ENCODE measurements around the gene TTC39B. TPM values are rescaled to one million over a fixed set of nuclear protein-coding genes. Genes with fewer than 3 reads are reported as not detected.
"Not testable (repeated sequence)": the region's sequence is repeated elsewhere in the genome, so short reads cannot be mapped to it uniquely, and the experiment has no call there.

TTC39B gene
- polyA plus RNA-seq, 1 donor, result 33.4 TPM

DNA sequence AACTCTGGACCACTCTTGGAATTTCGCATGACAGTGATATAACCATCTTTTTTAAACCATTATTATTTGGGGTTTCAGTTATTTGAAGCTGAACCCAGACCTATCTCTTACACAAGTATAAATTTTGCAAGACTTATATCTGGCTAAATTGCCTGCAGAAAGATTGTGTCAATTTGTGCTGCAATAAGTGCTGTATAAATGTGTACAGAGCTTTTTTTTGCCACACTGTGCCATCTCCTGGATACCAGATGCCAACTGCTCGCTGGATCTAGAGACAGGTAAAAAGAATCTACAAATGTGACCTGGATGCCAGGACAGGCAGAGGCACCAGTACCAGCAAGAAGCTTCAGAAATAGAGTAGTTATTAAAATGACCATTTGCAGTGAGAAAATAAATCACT is 25.9 kb upstream of the TTC39B start:
- H3K27ac ChIP-seq (ENCODE audit: low read length), result peak overlapping the region; percentile 81
- peak in 1 of 2 donors; percentile 17 for DNase-seq
- H3K27me3 ChIP-seq (ENCODE audit: control insufficient read depth, insufficient read depth, low read length), result no peaks in the 10 kb centered on the region
- WGBS (ENCODE audit: insufficient coverage, low lambda C conversion rate), result no CpG with 5 or more reads among the region's 2 CpGs
- no peak overlapping the region for H3K4me3 ChIP-seq (ENCODE audit: low read length)
- no peaks in the 10 kb centered on the region for H3K9me3 ChIP-seq (ENCODE audit: control insufficient read depth, low read depth, low read length)
- H3K36me3 ChIP-seq (ENCODE audit: control insufficient read depth, insufficient read depth, low read length), result no peaks in the 10 kb centered on the region
- peaks cover 29% of the 10 kb centered on the region for H3K4me1 ChIP-seq (ENCODE audit: control insufficient read depth, insufficient read depth, low read length)

DNA sequence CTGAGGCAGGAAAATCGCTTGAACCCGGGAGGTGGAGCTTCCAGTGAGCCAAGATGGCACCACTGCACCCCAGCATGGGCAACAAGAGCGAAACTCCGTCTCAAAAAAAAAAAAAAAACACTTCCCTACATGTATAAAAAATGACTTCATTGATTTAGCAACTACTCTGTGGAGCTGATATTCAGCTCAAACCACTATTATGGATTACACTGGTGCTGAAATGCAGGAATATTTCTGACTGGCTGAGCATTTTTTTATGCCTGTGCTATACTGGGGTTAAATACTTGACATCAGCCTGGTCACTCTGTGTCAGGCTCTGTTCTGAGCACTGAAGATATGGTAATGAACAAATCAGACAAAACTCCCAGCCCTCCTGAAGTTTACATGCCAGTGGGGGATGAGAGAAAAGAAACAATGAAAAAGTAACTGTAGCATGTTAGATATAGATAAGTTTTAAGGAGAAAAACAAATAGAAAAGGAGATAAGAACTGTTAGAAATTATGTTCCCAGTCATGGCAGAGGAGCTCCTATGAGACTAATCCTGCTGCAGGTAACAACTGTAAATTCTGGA is 22.6 kb upstream of the TTC39B start:
- Histone ChIP-seq H3K9me3 (ENCODE audit: control insufficient read depth, low read depth, low read length) (no peaks in the 10 kb centered on the region), H3K27ac (ENCODE audit: low read length) (no peak overlapping the region), H3K4me3 (ENCODE audit: low read length) (no peak overlapping the region), H3K27me3 (ENCODE audit: control insufficient read depth, insufficient read depth, low read length) (no peaks in the 10 kb centered on the region), H3K4me1 (ENCODE audit: control insufficient read depth, insufficient read depth, low read length) (peaks cover 26% of the 10 kb centered on the region), H3K36me3 (ENCODE audit: control insufficient read depth, insufficient read depth, low read length) (no peaks in the 10 kb centered on the region)
- no peak for DNase-seq
- no CpG with 5 or more reads among the region's 4 CpGs for WGBS (ENCODE audit: insufficient coverage, low lambda C conversion rate)

DNA sequence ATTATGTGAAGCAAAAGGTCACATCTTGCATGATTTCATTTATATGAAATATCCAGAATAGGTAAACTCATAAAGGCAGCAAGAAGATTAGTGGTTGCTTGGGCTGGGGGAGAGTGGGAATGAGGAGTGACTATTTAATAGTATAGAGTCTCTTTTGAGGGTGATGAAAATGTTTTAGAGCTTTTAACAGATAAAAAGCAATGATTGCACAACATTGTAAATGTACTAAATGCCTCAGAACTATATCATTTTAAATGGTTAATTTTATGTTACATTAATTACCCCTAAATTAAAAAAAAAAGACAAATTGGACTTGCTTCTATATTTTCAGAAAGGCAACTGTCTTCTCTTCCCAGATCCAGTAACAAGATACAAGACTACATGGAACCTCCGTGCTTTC is 21.9 kb upstream of the TTC39B start:
- no peak overlapping the region for H3K27ac ChIP-seq (ENCODE audit: low read length)
- no CpG with 5 or more reads among the region's 1 CpG for WGBS (ENCODE audit: insufficient coverage, low lambda C conversion rate)
- no peaks in the 10 kb centered on the region for H3K9me3 ChIP-seq (ENCODE audit: control insufficient read depth, low read depth, low read length)
- DNase-seq, result no peak
- H3K4me1 ChIP-seq (ENCODE audit: control insufficient read depth, insufficient read depth, low read length), result peaks cover 20% of the 10 kb centered on the region
- no peak overlapping the region for H3K4me3 ChIP-seq (ENCODE audit: low read length)
- H3K36me3 ChIP-seq (ENCODE audit: control insufficient read depth, insufficient read depth, low read length), result no peaks in the 10 kb centered on the region
- H3K27me3 ChIP-seq (ENCODE audit: control insufficient read depth, insufficient read depth, low read length), result no peaks in the 10 kb centered on the region

DNA sequence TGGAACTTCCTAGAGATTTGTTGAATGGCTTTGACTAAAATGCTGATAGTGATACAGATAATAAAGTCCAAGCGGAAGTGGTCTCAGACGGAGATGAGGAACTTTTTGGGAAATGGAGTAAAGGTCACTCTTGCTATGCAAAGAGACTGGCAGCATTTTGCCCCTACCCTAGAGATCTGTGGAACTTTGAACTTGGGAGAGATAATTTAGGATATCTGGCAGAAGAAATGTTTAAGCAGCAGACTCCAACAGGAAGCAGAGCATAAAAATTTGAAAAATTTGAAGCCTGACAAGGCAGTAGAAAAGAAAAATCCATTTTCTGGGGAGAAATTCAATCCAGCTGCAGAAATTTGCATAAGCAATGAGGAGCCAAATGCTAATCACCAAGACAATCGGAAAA is 15.7 kb upstream of the TTC39B start:
- not testable (repeated sequence) for H3K9me3 ChIP-seq (ENCODE audit: control insufficient read depth, low read depth, low read length); H3K4me3 ChIP-seq (ENCODE audit: low read length); H3K36me3 ChIP-seq (ENCODE audit: control insufficient read depth, insufficient read depth, low read length); H3K27me3 ChIP-seq (ENCODE audit: control insufficient read depth, insufficient read depth, low read length); DNase-seq; H3K27ac ChIP-seq (ENCODE audit: low read length); H3K4me1 ChIP-seq (ENCODE audit: control insufficient read depth, insufficient read depth, low read length)
- no CpG with 5 or more reads among the region's 3 CpGs for WGBS (ENCODE audit: insufficient coverage, low lambda C conversion rate)

DNA sequence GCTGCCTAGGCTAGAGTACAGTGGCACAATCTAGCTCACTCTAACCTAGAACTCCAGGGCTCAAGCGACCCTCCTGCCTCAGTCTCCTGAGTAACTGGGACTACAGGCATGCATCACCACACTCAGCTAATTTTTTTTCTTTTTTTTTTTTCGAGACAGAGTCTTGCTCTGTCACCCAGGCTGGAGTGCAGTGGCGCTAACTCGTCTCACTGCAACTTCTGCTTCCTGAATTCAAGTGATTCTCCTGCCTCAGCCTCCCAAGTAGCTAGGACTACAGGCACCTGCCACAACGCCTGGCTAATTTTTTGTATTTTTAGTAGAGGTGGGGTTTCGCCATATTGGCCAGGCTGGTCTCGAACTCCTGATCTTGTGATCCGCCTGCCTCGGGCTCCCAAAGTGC is 12.6 kb upstream of the TTC39B start:
- WGBS (ENCODE audit: insufficient coverage, low lambda C conversion rate), result no CpG with 5 or more reads among the region's 9 CpGs
- not testable (repeated sequence) for H3K9me3 ChIP-seq (ENCODE audit: control insufficient read depth, low read depth, low read length); H3K27ac ChIP-seq (ENCODE audit: low read length); H3K4me3 ChIP-seq (ENCODE audit: low read length); H3K36me3 ChIP-seq (ENCODE audit: control insufficient read depth, insufficient read depth, low read length); DNase-seq; H3K4me1 ChIP-seq (ENCODE audit: control insufficient read depth, insufficient read depth, low read length); H3K27me3 ChIP-seq (ENCODE audit: control insufficient read depth, insufficient read depth, low read length)

DNA sequence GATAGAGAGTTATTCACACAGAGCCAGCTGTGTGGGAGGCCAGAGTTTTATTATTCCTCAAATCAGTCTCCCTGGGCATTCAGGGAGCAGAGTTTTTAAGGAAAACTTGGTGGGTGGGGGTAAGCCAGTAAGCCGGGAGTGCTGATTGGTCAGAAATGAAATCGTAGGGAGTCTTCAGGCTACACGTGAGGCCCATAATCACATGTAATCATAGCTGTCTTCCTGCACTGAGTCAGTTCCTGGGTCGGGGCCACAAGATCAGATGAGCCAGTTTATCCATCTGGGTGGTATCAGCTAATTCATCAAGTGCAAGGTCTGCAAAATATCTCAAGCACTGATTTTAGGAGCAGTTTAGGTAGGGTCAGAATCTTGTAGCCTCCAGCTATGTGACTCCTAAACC is 10.8 kb upstream of the TTC39B start:
- no peaks in the 10 kb centered on the region for H3K4me1 ChIP-seq (ENCODE audit: control insufficient read depth, insufficient read depth, low read length)
- DNase-seq, result no peak
- no peaks in the 10 kb centered on the region for H3K36me3 ChIP-seq (ENCODE audit: control insufficient read depth, insufficient read depth, low read length)
- H3K4me3 ChIP-seq (ENCODE audit: low read length), result no peak overlapping the region
- H3K9me3 ChIP-seq (ENCODE audit: control insufficient read depth, low read depth, low read length), result no peaks in the 10 kb centered on the region
- H3K27me3 ChIP-seq (ENCODE audit: control insufficient read depth, insufficient read depth, low read length), result no peaks in the 10 kb centered on the region
- no CpG with 5 or more reads among the region's 4 CpGs for WGBS (ENCODE audit: insufficient coverage, low lambda C conversion rate)
- no peak overlapping the region for H3K27ac ChIP-seq (ENCODE audit: low read length)

DNA sequence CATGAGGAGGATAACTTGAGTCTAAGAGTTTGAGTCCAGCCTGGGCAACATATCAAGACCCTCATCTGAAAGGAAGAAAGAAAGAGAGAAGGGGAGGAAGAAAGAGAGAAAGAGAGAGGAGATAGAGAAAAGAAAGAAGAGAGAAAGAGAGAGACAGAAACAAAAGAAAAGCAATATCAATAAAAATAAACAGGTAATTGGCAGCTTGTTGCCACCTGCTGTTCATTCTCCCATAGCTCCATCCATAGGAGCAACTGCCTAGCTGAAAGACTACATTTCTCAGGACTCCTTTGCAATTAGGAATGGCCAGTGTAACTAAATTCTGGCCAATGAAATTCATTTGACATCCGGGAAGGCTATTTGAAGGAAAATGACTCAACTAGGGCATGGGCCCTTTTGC is 4.6 kb upstream of the TTC39B start:
- H3K4me1 ChIP-seq (ENCODE audit: control insufficient read depth, insufficient read depth, low read length), result peaks cover 6% of the 10 kb centered on the region
- no CpG with 5 or more reads among the region's 1 CpG for WGBS (ENCODE audit: insufficient coverage, low lambda C conversion rate)
- no peaks in the 10 kb centered on the region for H3K27me3 ChIP-seq (ENCODE audit: control insufficient read depth, insufficient read depth, low read length)
- H3K9me3 ChIP-seq (ENCODE audit: control insufficient read depth, low read depth, low read length), result no peaks in the 10 kb centered on the region
- no peak for DNase-seq
- H3K36me3 ChIP-seq (ENCODE audit: control insufficient read depth, insufficient read depth, low read length), result no peaks in the 10 kb centered on the region
- H3K4me3 ChIP-seq (ENCODE audit: low read length), result no peak overlapping the region
- no peak overlapping the region for H3K27ac ChIP-seq (ENCODE audit: low read length)

DNA sequence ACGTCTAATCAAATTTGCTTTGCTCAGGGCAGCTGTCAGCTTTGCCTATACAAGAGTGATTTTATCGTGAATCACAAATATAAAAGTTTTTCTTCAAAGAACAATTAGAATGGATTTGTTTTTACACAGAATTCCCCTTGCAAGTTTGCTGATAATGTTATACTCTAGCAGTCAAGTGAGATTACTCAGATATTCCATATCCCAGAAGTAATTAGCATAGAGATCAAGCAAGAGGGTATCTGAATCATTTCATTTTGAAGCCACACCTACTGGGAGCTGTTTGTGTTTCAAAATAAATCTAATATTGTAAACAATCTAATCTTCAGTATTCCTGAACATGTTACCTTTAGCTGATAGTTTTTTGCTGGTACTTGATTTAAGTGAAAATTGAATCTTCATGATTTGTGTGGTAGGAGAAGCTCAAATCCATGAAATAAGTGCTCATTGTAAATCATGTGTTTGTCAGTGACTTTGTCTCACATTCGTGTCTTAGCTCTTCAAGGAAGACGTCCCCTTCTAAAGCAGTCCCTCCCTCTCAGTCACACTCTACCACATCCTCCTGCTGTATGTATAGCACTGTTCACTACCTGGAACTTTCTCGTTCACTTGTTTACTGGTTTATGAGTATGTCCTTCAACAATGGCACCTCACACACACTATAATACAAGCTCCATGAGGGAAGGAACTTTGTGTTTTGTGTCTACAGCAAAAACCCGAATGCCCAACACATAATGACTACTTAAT is 3.3 kb upstream of the TTC39B start:
- peaks cover 6% of the 10 kb centered on the region for H3K4me1 ChIP-seq (ENCODE audit: control insufficient read depth, insufficient read depth, low read length)
- H3K4me3 ChIP-seq (ENCODE audit: low read length), result no peak overlapping the region
- no peaks in the 10 kb centered on the region for H3K36me3 ChIP-seq (ENCODE audit: control insufficient read depth, insufficient read depth, low read length)
- no peak for DNase-seq
- WGBS (ENCODE audit: insufficient coverage, low lambda C conversion rate), result 50% methylated on average over 1 of the region's 6 CpGs
- H3K27me3 ChIP-seq (ENCODE audit: control insufficient read depth, insufficient read depth, low read length), result no peaks in the 10 kb centered on the region
- no peak overlapping the region for H3K27ac ChIP-seq (ENCODE audit: low read length)
- H3K9me3 ChIP-seq (ENCODE audit: control insufficient read depth, low read depth, low read length), result no peaks in the 10 kb centered on the region

DNA sequence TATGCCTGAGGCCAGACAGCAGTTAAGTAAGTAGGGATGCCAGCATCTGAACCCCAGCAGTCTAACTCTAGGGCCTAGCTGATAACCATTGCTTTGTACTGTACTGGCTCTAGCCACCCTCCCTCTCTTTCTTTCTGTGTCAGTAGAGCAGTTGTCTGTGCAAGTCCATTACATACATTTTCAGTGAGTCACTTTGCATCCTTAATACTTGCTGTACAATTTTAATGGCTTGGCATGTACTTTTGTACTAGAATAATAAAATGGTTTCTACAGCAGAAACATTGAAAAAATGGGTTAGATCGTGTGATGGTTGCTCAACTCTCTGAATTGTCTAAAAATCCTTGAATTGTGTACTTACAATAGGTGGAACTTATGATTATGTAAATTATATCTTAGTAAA is 1.5 kb upstream of the TTC39B start:
- no peaks in the 10 kb centered on the region for H3K27me3 ChIP-seq (ENCODE audit: control insufficient read depth, insufficient read depth, low read length)
- DNase-seq, result peak in 1 of 2 donors; percentile 52
- no CpG with 5 or more reads among the region's 1 CpG for WGBS (ENCODE audit: insufficient coverage, low lambda C conversion rate)
- H3K4me1 ChIP-seq (ENCODE audit: control insufficient read depth, insufficient read depth, low read length), result peaks cover 14% of the 10 kb centered on the region
- H3K9me3 ChIP-seq (ENCODE audit: control insufficient read depth, low read depth, low read length), result no peaks in the 10 kb centered on the region
- no peak overlapping the region for H3K4me3 ChIP-seq (ENCODE audit: low read length)
- H3K27ac ChIP-seq (ENCODE audit: low read length), result peak overlapping the region; percentile 99
- no peaks in the 10 kb centered on the region for H3K36me3 ChIP-seq (ENCODE audit: control insufficient read depth, insufficient read depth, low read length)

DNA sequence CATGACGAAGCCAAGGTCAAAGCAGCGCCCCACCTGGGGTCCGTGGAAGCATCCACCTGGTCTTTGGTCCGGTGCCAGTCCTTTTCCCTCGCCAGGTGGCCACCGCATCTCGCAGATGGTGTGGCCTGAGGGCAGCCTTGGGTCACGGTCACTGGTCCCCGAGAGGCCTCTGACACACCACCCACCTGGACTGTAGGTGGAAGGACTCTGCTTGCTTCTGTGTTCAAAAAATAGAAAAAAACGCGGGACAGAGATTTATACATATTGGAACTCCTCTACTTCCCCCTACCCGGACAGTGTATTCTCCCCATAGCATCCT is 466 bp upstream of the TTC39B start:
- H3K4me3 ChIP-seq (ENCODE audit: low read length), result peak overlapping the region; percentile 96
- peak overlapping the region; percentile 99 for H3K27ac ChIP-seq (ENCODE audit: low read length)
- H3K9me3 ChIP-seq (ENCODE audit: control insufficient read depth, low read depth, low read length), result no peaks in the 10 kb centered on the region
- no peaks in the 10 kb centered on the region for H3K27me3 ChIP-seq (ENCODE audit: control insufficient read depth, insufficient read depth, low read length)
- DNase-seq, result no peak
- no CpG with 5 or more reads among the region's 12 CpGs for WGBS (ENCODE audit: insufficient coverage, low lambda C conversion rate)
- H3K4me1 ChIP-seq (ENCODE audit: control insufficient read depth, insufficient read depth, low read length), result peaks cover 14% of the 10 kb centered on the region
- no peaks in the 10 kb centered on the region for H3K36me3 ChIP-seq (ENCODE audit: control insufficient read depth, insufficient read depth, low read length)

Measured in large intestine (tissue), 3 donors.